ENCODE measurements around the gene C14orf132.

DNA sequence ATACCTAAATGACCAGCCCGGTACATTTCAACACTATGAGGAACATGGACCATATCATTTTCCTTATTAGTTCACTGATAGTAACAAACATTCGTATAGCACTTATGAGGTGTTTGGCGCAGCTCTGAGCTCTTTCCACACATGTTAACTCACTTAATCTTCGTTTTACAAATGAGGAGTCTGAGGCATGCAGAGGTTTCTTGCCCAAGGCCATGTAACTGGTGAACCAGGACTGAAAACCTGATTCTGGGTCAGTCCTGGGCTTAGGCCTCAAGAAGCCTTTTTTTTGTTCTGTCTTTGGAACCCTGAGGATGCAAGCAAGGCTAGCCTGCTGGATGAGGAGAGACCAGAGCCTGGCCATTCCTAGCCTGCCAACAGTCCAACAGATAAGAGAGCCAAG lies 55.0 kb downstream of the C14orf132 start:
- TF ChIP-seq JUN (IDR thresholded peaks at IDR 0.05; ENCODE audit: borderline replicate concordance, low read depth, low read length) (no peak), JUN (CRISPR knock-in tag; IDR thresholded peaks at IDR 0.05; ENCODE audit: borderline replicate concordance) (no peak), ZNF347 (CRISPR knock-in tag; IDR thresholded peaks at IDR 0.05; ENCODE audit: low read depth) (no peak), PTBP1 (IDR thresholded peaks at IDR 0.05; ENCODE audit: low read depth, low read length) (no peak), NFIC (IDR thresholded peaks at IDR 0.05) (no peak), ELF4 (CRISPR knock-in tag; IDR thresholded peaks at IDR 0.05) (no peak), SIX5 (IDR thresholded peaks at IDR 0.05; ENCODE audit: borderline replicate concordance in 1 of 2, insufficient read depth in 1 of 2, low read depth in 1 of 2, low read length in 2 of 2) (no peak), SP2 (IDR thresholded peaks at IDR 0.05; ENCODE audit: extremely low read depth, low read depth, low read length, poor library complexity, severe bottlenecking) (no peak), KAT7 (CRISPR knock-in tag; IDR thresholded peaks at IDR 0.05; ENCODE audit: borderline replicate concordance) (no peak), PHF8 (IDR thresholded peaks at IDR 0.05; ENCODE audit: borderline replicate concordance, low read length) (no peak), NFYB (IDR thresholded peaks at IDR 0.05; ENCODE audit: extremely low read depth, insufficient read length) (no peak), TEAD4 (IDR thresholded peaks at IDR 0.05; ENCODE audit: low read length) (no peak), TEAD4 (CRISPR knock-in tag; IDR thresholded peaks at IDR 0.05; ENCODE audit: borderline replicate concordance) (no peak), BACH1 (tag; IDR thresholded peaks at IDR 0.05) (no peak)
- TF ChIP-seq, protein P1, sequence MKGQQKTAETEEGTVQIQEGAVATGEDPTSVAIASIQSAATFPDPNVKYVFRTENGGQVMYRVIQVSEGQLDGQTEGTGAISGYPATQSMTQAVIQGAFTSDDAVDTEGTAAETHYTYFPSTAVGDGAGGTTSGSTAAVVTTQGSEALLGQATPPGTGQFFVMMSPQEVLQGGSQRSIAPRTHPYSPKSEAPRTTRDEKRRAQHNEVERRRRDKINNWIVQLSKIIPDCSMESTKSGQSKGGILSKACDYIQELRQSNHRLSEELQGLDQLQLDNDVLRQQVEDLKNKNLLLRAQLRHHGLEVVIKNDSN (CRISPR knock-in tag; IDR thresholded peaks at IDR 0.05), result no peak
